ENCODE results near the gene OVOL2. TPM values are rescaled to one million over a fixed set of nuclear protein-coding genes. Genes with fewer than 3 reads are reported as not detected.

Gene OVOL2
- total RNA-seq (not detected in 2 replicates), polyA plus RNA-seq (not detected in 2 replicates), polyA minus RNA-seq (not detected in 2 replicates)
- not detected for total RNA-seq (2013)

DNA sequence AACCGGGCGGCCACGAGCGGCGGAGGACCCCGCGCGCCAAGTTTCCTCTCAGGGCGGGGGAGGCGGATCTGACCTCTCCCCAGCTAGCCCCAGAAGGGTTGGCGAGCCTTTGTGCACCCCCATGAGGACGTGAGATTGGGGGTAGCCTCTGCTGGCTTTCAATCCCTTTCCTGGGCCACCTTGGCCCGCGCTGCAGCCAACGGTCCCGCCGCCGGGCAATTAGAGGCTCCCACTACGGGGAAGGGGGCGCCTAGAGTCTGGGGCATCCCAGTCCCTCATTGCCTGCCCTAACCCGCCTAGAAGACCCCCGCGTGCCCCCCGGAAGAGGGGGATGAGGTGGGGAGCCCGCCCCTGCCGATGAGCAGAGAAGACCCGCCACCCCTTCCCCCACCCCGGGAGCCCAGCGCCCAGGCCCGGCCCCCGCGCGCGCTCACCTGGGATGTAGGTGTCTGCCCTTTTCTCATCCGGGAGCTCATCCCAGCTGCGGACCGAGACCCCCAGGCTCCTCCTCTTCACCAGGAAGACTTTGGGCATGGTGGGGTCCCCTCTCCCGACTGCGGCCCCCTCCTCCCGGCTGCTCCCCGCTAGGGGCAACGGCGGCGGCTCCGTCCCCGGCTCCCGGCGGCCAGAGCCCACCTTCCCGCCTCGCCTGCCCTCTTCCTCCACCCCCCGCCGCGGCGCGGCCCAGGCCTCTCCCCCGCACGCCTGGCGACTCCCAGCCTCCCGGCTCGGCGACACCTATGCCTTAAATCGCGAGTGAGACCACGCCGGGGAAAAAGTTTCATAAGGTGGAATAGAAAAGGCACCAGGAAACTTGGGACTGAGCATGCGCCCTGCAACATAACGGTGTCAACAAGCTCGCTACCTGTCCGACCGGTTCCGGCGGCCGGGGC is at the start of gene OVOL2:
Gene OVOL2, minus strand, starts transcription at position 816 of the 893 bp plus-strand sequence. Its CDS starts 282 bp downstream, at position 534.
- ChIA-PET POLR2A (interaction anchor here (0.7 kb wide), 1 partner anchor 96 kb away, joined by 3 read pairs; no protein-coding TSS in a partner anchor), CTCF (no interaction called here)
- peak; percentile 32 for DNase-seq
- H3K9ac ChIP-seq (ENCODE audit: low read length): peak within 1 kb of the TSS; percentile 60
- TF ChIP-seq EZH2 (IDR thresholded peaks at IDR 0.05; ENCODE audit: borderline replicate concordance, insufficient read depth, low read depth, low read length, poor library complexity, severe bottlenecking) (no peak), CTCF (IDR thresholded peaks at IDR 0.05) (no peak)
- peak within 1 kb of the TSS; percentile 68 for H3K4me3 Mint-ChIP-seq
- H3K27me3 Mint-ChIP-seq: peaks cover 59% of the 10 kb centered on the region
- peaks cover 15% of the 10 kb centered on the region for H3K4me1 Mint-ChIP-seq
- H3K9me3 ChIP-seq (ENCODE audit: control extremely low read depth in 1 of 3, control insufficient read depth in 2 of 3, insufficient read depth in 1 of 3, low read length in 2 of 3): peaks cover 0 to 11% (median 0%) of the 10 kb centered on the region in 3 donors
- H3K9me3 Mint-ChIP-seq (ENCODE audit: insufficient read depth): peaks cover 3% of the 10 kb centered on the region
- peak within 1 kb of the TSS; percentile 60 for H2AFZ ChIP-seq (ENCODE audit: insufficient read depth, low read depth, low read length, poor library complexity, severe bottlenecking)
- H3K4me3 ChIP-seq (ENCODE audit: control extremely low read depth in 1 of 5, extremely low read depth in 1 of 5, insufficient read depth in 1 of 5, low read depth in 2 of 5, low read length in 4 of 5): peak within 1 kb of the TSS in 4 of 5 experiments; percentile 24 to 60 (median 48)
- WGBS (ENCODE audit: insufficient coverage): 3% methylated on average over 56 of the region's 73 CpGs
- no peak within 1 kb of the TSS for H3K27ac Mint-ChIP-seq
- no peaks in the 10 kb centered on the region for H3K79me2 ChIP-seq (ENCODE audit: control insufficient read depth, insufficient read depth, low read length)
- intact Hi-C loops (cut with micrococcal nuclease): no loop called here
- H3K4me2 ChIP-seq (replicated peaks; ENCODE audit: low read depth, low read length, poor library complexity, severe bottlenecking): peak within 1 kb of the TSS; percentile 88
- H3K36me3 ChIP-seq (replicated peaks in 1 of 2; ENCODE audit: control extremely low read depth in 1 of 2, control insufficient read depth in 1 of 2, extremely low read depth in 1 of 2, insufficient read depth in 2 of 2, low read length in 1 of 2): no peaks in the 10 kb centered on the region
- H3K4me1 ChIP-seq (ENCODE audit: control insufficient read depth in 2 of 2, insufficient read depth in 2 of 2, low read length in 2 of 2): peaks cover 24 to 31% of the 10 kb centered on the region in 2 donors
- no peaks in the 10 kb centered on the region for H4K20me1 ChIP-seq (ENCODE audit: control insufficient read depth, insufficient read depth, low read length, poor library complexity, severe bottlenecking)
- no peak within 1 kb of the TSS for H3K27ac ChIP-seq (ENCODE audit: low read length in 2 of 2)
- peak; percentile 10 for ATAC-seq (ENCODE audit: low read depth)
- H3K27me3 ChIP-seq (replicated peaks in 1 of 4; ENCODE audit: control extremely low read depth in 1 of 4, control insufficient read depth in 3 of 4, insufficient read depth in 4 of 4, low read length in 3 of 4): peaks cover 0 to 71% (median 44%) of the 10 kb centered on the region in 4 experiments

GRCh38 chr20:18103497-18103896 is 45.8 kb upstream of the OVOL2 start:
- no CpG with 5 or more reads among the region's 1 CpG for WGBS (ENCODE audit: insufficient coverage)
- Histone ChIP-seq H3K9me3 (ENCODE audit: control extremely low read depth in 1 of 3, control insufficient read depth in 2 of 3, insufficient read depth in 1 of 3, low read length in 2 of 3) (peaks cover 1 to 2% (median 2%) of the 10 kb centered on the region in 3 donors), H2AFZ (ENCODE audit: insufficient read depth, low read depth, low read length, poor library complexity, severe bottlenecking) (no peak overlapping the region), H3K4me2 (replicated peaks; ENCODE audit: low read depth, low read length, poor library complexity, severe bottlenecking) (no peak overlapping the region), H3K4me1 (ENCODE audit: control insufficient read depth in 2 of 2, insufficient read depth in 2 of 2, low read length in 2 of 2) (no peaks in the 10 kb centered on the region), H3K9ac (ENCODE audit: low read length) (no peak overlapping the region), H3K27me3 (replicated peaks in 1 of 4; ENCODE audit: control extremely low read depth in 1 of 4, control insufficient read depth in 3 of 4, insufficient read depth in 4 of 4, low read length in 3 of 4) (peaks cover 0 to 5% (median under 1%) of the 10 kb centered on the region in 4 experiments), H3K36me3 (replicated peaks in 1 of 2; ENCODE audit: control extremely low read depth in 1 of 2, control insufficient read depth in 1 of 2, extremely low read depth in 1 of 2, insufficient read depth in 2 of 2, low read length in 1 of 2) (no peaks in the 10 kb centered on the region), H3K27ac (ENCODE audit: low read length in 2 of 2) (no peak overlapping the region), H3K79me2 (ENCODE audit: control insufficient read depth, insufficient read depth, low read length) (no peaks in the 10 kb centered on the region), H3K4me3 (ENCODE audit: control extremely low read depth in 1 of 5, extremely low read depth in 1 of 5, insufficient read depth in 1 of 5, low read depth in 2 of 5, low read length in 4 of 5) (no peak overlapping the region), H4K20me1 (ENCODE audit: control insufficient read depth, insufficient read depth, low read length, poor library complexity, severe bottlenecking) (no peaks in the 10 kb centered on the region)
- no peak overlapping the region for H3K27ac Mint-ChIP-seq
- DNase-seq: no peak
- no peaks in the 10 kb centered on the region for H3K9me3 Mint-ChIP-seq (ENCODE audit: insufficient read depth)
- ChIA-PET CTCF (no interaction called here), POLR2A (no interaction called here)
- intact Hi-C loops (cut with micrococcal nuclease): no loop called here
- no peak for ATAC-seq (ENCODE audit: low read depth)
- no peaks in the 10 kb centered on the region for H3K4me1 Mint-ChIP-seq
- H3K4me3 Mint-ChIP-seq: no peak overlapping the region
- no peak for TF ChIP-seq EZH2 (IDR thresholded peaks at IDR 0.05; ENCODE audit: borderline replicate concordance, insufficient read depth, low read depth, low read length, poor library complexity, severe bottlenecking)
- no peak for TF ChIP-seq CTCF (IDR thresholded peaks at IDR 0.05)
- H3K27me3 Mint-ChIP-seq: peaks cover 25% of the 10 kb centered on the region
